GM21447 (cell line): ENCODE measurements around the gene KRTAP10-6.
"Not testable (repeated sequence)": the region's sequence is repeated elsewhere in the genome, so short reads cannot be mapped to it uniquely, and the experiment has no call there.

ENCODE experiments used
- ATAC-seq: cut with Tn5 transposase; IDR thresholded peaks from one replicate; pipeline ENCODE4 v1.9.1; 2021; ENCODE audit not compliant: unreplicated experiment

Gene KRTAP10-6

GRCh38 chr21:44579056-44579832, 13.1 kb downstream of the KRTAP10-6 start:
- ATAC-seq = no peak

DNA sequence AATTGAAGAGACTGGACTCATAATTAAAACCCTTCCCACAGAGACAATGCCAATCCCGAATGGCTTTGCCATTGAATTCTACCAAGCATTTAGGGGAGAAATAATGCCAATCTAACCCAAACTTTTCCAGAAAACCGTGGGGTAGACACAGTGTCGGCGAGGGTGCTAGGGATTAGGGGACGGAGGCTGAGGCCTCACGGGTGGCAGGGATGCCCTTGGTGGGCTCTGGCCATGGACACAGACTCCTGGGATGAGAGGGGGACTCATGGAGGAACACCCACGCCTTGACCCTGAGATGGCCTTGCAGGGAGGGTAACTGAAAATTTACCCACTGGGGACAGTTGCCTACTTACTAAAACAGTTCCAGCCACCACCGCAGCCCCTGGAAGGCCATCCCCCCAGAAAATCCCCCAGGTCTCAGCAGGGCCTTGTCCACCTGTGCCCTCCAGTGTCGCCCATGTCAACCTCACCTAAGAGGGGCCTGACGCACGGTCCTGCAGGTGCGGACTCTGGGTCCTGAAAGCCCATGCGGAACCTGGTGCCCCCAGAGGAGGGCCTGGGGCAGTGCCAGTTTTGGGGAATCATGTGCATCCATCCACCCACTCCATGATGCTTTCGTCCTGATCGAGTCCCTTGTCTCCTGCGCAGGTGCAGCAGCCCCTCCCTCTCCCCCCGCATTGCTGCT, 13.8 kb downstream of the KRTAP10-6 start:
- no peak for ATAC-seq

GRCh38 chr21:44576025-44576420, 16.3 kb downstream of the KRTAP10-6 start:
- no peak for ATAC-seq

GRCh38 chr21:44575307-44576024, 16.8 kb downstream of the KRTAP10-6 start:
- no peak for ATAC-seq

GRCh38 chr21:44574457-44575306, 17.6 kb downstream of the KRTAP10-6 start:
- no peak for ATAC-seq

DNA sequence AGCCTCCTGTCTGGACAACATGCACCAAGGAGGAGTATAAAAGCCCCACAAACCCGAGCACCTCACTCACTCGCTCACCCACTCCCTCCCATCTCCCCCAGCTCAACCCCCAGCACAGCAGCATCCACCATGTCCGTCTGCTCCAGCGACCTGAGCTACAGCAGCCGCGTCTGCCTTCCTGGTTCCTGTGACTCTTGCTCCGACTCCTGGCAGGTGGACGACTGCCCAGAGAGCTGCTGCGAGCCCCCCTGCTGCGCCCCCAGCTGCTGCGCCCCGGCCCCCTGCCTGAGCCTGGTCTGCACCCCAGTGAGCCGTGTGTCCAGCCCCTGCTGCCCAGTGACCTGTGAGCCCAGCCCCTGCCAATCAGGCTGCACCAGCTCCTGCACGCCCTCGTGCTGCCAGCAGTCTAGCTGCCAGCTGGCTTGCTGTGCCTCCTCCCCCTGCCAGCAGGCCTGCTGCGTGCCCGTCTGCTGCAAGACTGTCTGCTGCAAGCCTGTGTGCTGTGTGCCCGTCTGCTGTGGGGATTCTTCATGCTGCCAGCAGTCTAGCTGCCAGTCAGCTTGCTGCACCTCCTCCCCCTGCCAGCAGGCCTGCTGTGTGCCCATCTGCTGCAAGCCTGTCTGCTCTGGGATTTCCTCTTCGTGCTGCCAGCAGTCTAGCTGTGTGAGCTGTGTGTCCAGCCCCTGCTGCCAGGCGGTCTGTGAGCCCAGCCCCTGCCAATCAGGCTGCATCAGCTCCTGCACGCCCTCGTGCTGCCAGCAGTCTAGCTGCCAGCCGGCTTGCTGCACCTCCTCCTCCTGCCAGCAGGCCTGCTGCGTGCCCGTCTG, 18.5 kb downstream of the KRTAP10-6 start, which contains the start of gene KRTAP10-4:
TSS of gene KRTAP10-4 (plus strand) at position 100 of the 827 bp plus-strand sequence. CDS start at position 130, 30 bp downstream.
- ATAC-seq = not testable (repeated sequence)

GRCh38 chr21:44572959-44573583, 19.2 kb downstream of the KRTAP10-6 start:
- no peak for ATAC-seq

GRCh38 chr21:44571844-44572782, 20.2 kb downstream of the KRTAP10-6 start:
- no peak for ATAC-seq

DNA sequence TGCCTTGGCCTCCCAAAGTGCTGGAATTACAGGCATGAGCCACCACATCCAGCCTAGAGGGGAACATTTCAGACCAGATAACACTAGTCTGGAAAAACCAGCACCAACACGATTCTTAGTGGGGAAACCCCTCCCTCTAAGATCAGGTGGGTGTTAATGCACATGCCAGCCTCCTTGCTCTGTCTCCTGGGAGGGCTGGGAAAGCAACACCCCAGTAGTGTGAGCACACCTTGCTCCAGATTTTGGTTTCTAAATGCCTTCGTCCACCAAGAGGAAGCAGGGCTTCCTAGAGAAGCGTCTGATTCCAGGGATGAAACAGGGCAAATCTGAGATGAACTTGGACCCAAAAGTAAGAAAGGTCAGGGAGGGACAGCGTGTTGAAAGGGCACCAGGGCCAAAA, 21.0 kb downstream of the KRTAP10-6 start:
- ATAC-seq = no peak

- no peak for ATAC-seq
These were observed 22.3 kb downstream of the KRTAP10-6 start for GRCh38 chr21:44569861-44570517.

DNA sequence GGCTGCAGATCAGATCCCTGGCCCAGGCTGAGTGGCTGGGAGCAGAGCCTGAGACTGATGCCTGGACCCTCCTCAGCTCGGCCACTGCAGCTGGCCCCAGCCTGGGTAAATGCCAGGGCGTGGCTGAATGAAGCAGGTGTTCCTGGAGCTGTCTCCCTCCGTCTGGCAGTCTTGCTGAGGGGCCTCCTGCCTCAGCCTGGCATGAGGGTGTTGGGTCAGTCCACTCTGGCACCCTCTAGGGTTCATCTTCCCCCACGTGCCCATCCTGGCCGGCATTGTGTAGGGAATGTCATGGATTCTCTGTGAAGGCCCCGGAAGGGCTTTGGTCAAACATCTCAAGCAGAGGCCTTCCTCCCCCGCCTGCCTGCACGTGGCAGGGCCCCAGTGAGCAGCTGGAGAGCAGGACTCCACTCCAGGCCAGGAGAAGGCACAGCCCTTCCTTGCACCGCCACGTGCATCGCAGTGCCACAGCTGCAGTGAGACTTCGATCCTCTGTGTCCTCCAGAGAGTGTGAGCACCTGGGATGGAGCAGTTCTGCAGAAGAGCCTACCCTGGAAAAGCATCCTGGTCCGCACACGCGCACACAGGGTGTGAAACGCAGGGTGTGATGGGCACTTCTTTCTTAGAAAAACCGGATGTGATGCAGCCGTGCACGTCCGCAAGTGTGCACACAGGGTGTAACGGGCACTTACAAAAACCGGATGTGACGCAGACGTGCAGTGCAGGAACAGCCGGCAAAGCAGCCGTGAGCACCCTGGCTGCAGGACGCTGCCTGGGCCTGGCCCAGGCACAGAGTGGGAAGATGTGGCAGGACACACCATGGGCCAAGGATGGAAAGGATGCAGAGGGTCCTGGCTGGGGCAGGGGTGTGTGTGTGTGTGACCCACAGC, 23.4 kb downstream of the KRTAP10-6 start:
- no peak for ATAC-seq

DNA sequence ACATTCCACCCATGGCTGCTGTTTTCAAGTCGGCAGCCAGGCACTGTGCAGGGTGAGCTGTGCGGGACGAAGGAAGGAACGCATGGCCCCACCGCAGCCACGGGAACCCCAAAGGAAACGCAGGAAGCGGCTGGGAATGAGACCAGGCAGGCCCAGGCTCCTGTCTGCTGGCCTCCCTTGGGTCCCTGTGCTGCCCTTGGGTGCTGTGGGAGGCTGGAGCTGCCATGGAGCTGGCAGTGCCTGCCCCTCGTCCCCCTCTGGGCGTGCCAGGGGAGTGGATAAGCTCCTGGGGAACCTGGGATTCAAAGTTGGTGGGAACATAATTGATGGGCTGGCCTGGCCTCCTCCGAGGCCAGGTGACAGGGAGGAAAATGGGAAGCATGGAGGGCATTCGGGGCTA, 24.0 kb downstream of the KRTAP10-6 start:
- ATAC-seq = no peak

- no peak for ATAC-seq
These were observed 24.7 kb downstream of the KRTAP10-6 start for GRCh38 chr21:44567481-44568171.

DNA sequence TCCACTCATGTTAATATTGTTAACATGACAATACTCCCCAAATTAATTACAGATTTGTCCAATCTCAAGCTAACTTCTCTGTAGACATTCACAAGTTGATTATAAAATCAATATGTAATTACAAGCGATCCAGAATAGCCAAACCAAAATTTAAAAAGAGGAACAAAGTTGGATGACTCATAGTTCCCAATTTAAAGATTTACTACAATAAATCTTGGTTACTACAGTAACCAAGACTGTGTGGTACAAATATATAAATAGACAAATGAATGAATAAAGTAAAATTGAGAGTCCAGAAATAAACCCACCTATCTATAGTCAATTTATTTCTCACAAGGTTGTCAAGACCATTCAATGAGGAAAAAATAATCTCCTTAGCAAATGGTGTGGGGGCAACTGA, 25.9 kb downstream of the KRTAP10-6 start:
- ATAC-seq = no peak

DNA sequence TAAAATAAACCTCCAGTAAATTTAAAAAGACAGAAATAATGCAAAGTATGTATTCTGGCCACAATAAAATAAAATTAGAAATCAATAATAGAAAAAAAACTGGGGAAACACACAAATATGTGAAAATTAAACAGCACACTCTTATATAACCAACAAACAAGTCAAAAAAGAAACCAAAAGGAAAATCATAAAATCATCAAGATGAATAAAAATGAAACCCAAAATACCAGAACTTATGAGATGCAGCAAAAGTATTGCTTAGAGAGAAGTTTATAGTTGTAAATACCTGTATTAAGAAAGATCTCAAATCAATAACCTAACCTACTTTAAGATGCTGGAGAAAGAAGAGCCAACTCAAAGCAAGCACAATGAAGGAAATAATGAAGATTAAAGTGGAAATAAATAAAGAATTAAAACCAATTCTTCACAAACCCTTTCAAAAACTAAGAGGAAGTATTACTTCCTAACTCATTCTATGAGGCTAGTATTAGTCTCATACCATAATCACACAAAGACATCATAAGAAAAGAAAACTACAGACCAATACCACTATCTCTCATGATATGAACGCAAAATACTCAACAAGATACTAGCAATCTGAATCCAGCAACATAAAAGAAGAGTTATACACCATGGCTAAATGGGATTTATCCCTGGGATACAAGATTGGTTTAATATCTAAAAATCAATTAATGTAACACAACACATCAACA, 27.3 kb downstream of the KRTAP10-6 start:
- ATAC-seq = no peak

DNA sequence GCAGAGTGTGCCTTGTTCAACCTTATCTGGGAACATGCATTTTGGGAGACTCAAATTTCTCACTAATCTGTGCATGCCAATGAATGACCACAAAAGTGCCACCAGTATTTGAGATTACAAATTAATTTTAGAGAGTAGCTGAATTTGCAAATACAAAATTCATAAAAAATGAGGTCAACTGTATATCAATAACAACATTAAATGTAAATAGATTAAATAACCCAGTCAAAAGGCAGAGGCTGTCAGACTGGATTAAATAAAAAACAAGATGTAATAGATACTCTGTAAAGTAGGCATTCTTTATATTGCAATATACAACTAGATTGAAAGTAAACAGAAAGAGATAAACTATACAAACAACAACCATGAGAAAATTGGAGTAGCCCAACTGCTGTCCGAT, 28.2 kb downstream of the KRTAP10-6 start:
- ATAC-seq = no peak
